DND-41 (cell line): Measurements from ENCODE around the gene SYT1.

ENCODE experiments used
- EZH2 ChIP-seq: IDR thresholded peaks from 3 replicates; pipeline ENCODE4 v1.6.1; 2012; ENCODE audit warnings: borderline replicate concordance, low read depth, mild to moderate bottlenecking, moderate library complexity, low read length, inconsistent platforms; ENCODE audit not compliant: severe bottlenecking
- TF ChIP-seq, protein P1 (sequence below): IDR thresholded peaks from 2 replicates; pipeline ENCODE4 v1.5.1; 2012; ENCODE audit warnings: borderline replicate concordance, low read length, moderate library complexity, mild to moderate bottlenecking; ENCODE audit not compliant: poor library complexity, severe bottlenecking; ENCODE audit errors: extremely low read depth

DNA sequence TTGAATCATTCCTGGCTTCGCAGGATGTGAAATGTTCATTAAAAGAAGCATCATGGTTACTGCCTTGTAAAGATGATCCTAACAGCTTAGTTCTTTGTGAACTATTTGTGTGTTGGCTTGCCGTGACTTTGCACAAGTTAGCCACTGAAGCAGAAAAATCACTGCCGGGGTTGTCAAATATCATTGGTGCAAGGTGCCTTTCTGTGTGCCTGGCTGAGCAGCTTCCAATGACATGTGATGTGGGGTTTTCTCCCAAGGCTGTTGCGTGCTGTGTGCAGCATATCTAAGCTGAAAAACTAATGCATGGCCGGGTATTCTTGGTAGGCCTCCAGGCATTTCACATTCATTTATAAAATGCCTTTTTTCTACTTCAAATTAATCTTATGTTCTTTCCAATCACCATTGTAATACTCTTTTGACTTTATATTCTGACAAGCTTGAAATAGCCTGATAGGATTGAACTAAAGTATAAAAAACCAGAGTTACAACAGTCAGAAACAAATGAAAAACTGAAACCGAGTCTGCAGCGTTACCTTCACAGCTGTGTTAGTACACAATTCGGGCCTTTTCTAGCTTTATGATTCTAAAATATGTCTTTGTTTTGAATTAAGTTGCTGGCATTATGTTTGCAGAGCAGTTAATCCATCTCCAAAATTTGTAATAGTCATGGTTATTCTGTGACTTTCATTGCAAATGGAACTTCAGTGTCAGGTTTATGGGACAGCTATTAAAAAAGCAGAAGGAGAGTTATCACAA is 222.1 kb downstream of the SYT1 start:
- no peak for TF ChIP-seq EZH2
- TF ChIP-seq, protein P1, sequence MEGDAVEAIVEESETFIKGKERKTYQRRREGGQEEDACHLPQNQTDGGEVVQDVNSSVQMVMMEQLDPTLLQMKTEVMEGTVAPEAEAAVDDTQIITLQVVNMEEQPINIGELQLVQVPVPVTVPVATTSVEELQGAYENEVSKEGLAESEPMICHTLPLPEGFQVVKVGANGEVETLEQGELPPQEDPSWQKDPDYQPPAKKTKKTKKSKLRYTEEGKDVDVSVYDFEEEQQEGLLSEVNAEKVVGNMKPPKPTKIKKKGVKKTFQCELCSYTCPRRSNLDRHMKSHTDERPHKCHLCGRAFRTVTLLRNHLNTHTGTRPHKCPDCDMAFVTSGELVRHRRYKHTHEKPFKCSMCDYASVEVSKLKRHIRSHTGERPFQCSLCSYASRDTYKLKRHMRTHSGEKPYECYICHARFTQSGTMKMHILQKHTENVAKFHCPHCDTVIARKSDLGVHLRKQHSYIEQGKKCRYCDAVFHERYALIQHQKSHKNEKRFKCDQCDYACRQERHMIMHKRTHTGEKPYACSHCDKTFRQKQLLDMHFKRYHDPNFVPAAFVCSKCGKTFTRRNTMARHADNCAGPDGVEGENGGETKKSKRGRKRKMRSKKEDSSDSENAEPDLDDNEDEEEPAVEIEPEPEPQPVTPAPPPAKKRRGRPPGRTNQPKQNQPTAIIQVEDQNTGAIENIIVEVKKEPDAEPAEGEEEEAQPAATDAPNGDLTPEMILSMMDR, result no peak
